HG03095 (cell line): ENCODE data around the gene MCFD2.

Experiments
- ATAC-seq: cut with Tn5 transposase; IDR thresholded peaks from one replicate; pipeline ENCODE4 v1.9.1; 2021; ENCODE audit warnings: moderate library complexity; ENCODE audit not compliant: unreplicated experiment

Gene MCFD2

DNA sequence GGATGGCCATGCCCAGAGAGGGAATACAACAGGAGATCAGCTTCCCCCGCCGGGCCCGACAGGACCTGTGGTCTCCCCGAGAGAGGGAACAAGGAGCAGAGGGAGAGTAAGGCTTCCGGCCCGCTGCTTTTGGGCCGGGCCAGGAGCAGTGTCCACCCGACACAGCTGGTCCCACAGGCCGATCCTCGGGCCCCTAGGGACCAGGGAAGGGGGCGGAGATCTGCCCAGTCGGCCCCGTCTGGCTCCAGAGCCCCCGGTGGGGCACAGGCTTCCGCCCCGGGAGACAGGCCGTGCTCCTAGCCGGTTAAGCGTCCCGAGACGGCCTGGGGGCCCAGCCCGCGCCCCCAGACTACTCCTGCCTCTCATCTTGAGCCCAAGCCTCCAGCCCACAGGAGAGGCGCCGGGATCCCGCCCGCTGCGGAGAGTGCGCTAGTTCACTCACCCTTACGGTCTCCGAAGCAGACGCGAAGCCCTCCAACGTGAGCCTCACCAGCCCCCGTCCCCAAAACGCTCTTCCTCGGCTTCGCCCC lies at the start of gene MCFD2:
MCFD2 (minus strand) TSS at position 526 of the 530 bp plus-strand sequence. CDS start 6,635 bp downstream, outside the sequence.
- ATAC-seq = peak; percentile 17

DNA sequence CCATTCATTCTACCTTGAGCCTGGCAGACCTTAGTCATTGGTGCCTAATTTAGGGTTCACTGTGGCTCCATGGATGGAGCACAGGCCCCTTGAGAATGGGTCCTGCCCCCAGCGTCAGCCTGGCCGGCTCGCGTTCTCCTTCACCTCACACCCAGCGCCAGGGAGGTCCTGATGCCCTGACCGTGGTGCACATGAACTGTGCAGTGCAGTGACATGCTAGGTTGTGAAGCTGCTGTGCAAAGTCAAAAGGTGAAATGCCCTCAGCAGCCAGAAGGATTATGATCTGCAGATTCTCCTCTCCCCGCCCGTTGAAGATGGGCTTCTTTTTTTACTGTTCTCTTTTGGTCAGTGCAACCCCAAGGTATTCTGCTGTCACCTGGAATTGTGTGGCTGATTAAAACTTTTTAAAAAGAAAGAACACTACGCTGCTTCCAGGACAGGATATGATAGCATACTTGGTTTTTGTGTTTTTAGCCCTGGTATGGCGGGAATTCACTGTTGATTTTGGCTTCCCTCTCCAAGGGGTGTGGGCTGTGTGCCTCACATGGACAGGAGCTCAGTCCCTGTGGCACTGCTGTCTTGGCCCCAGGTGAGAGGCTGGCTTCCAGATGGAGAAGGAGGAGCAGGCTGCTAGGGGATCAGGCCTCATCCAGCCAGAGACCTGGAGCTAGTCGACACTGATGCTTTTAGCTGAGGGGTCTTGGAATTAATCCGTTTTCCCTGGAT lies 49.4 kb upstream of the MCFD2 start:
- ATAC-seq = no peak

DNA sequence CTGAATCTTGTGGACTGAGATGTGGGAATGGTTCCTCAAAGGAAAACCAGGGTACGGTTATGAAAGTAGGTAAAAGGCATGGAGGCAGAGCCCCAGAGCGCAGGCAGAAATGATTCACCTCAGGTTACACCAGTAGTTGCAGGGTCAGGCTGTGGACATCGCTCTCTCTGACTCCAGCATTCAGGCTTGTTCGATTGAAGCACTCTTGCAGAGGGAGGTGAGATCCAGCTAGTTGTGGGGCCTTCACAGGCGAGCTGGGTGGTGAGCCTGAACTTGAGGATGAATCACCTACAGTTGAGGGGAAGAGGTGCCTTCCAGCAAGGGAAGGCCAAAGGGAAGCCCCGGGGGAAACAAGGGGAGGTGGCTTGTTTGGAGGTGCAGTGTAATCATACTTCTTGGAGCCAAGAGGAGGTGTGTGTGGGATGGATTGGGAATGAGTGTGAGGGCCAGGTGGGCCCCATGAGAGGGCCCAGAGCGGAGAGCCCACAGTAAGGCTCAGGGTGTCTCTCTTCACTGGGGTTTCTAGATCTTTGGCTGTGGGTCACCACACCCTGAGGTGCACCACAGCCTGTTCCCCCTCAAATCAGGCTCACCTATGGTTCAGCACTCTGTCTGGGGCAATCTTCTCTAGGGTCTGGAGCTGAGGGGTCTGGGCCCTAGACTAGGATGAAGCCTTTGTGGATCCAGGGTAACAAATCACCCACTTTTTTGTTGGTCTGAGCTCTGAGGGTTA lies 48.5 kb upstream of the MCFD2 start:
- ATAC-seq = no peak

GRCh38 chr2:46963210-46963609 lies 47.6 kb upstream of the MCFD2 start:
- no peak for ATAC-seq

GRCh38 chr2:46962751-46963150 lies 47.1 kb upstream of the MCFD2 start:
- no peak for ATAC-seq

- ATAC-seq = no peak
These were observed 45.0 kb upstream of the MCFD2 start for GRCh38 chr2:46960618-46961017.

DNA sequence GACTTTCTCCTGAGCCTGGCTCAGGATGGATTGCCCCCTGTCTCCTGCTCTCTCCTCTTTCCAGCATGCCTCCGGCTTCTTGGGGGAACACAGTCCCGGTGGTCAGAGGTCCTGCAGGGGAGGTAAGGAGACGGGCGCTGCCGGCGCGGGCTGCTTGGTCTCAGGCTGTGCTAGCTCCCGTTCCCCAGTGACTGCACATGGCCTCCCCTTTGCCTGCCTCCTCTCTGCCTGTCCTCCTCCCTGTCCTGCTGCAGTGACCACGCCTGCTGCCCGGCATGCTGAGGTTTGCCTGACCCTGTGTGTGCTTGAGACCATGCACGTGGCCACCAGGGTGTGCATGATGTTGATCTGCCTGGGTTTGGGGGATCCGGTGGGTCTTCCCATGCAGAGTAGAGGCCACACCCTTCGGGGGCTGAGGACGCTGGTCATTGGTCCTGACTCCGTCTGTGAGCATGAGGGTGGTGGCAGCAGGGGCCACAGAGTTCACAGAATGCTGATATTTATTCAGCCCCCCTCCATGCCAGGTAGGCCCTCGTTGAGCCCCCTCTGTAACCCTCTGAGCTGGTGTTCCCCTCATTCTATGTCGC lies 42.9 kb upstream of the MCFD2 start:
- ATAC-seq = no peak

- no peak for ATAC-seq
These were observed 41.5 kb upstream of the MCFD2 start for GRCh38 chr2:46956981-46957531.

DNA sequence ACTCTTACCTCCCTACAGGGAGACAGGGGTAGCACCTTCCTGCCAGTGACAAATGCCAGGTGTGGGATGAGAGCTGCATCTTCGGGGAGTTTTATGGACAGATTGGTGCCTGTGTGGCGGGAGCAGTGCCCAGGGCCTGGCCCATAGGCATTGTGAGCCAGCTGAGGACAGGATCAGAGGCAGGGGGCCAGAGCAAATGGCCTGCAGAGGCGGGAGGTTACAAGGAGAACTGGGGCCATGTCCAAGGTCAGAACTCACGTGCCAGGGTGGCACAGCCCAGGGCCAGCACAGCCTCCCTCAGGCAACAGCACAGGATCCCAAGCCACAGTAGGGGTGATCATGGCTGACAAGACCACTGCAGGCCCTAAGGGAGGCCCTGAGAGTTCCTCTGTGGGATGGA lies 40.2 kb upstream of the MCFD2 start:
- ATAC-seq = no peak

GRCh38 chr2:46954951-46955571 lies 39.5 kb upstream of the MCFD2 start:
- ATAC-seq = no peak

DNA sequence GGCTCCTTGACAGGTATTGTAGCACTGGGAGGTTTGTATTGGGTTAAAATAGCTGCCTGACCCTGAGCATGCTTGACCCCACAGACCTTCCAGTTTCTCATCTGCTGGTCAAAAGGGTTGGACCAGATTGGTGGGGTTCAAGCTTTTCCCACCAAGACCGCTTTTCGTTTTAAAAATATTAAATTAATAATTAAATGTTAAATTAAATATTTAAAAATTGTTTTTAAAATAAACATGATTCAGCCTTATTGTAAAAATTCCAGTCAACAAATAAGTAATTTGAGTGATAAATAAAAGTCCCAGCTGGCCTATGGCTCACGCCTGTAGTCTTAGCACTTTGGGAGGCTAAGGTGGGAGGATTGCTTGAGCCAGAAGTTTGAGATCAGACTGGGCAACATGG lies 36.6 kb upstream of the MCFD2 start:
- ATAC-seq = no peak

- no peak for ATAC-seq
These were observed 35.9 kb upstream of the MCFD2 start for GRCh38 chr2:46951290-46952064.

- no peak for ATAC-seq
These were observed 34.7 kb upstream of the MCFD2 start for GRCh38 chr2:46950314-46950713.

GRCh38 chr2:46947841-46948240 lies 32.2 kb upstream of the MCFD2 start:
- no peak for ATAC-seq

GRCh38 chr2:46945671-46946070 lies 30.1 kb upstream of the MCFD2 start:
- ATAC-seq = no peak

- ATAC-seq = peak; percentile 43
These were observed 28.5 kb upstream of the MCFD2 start for GRCh38 chr2:46943881-46944798.

DNA sequence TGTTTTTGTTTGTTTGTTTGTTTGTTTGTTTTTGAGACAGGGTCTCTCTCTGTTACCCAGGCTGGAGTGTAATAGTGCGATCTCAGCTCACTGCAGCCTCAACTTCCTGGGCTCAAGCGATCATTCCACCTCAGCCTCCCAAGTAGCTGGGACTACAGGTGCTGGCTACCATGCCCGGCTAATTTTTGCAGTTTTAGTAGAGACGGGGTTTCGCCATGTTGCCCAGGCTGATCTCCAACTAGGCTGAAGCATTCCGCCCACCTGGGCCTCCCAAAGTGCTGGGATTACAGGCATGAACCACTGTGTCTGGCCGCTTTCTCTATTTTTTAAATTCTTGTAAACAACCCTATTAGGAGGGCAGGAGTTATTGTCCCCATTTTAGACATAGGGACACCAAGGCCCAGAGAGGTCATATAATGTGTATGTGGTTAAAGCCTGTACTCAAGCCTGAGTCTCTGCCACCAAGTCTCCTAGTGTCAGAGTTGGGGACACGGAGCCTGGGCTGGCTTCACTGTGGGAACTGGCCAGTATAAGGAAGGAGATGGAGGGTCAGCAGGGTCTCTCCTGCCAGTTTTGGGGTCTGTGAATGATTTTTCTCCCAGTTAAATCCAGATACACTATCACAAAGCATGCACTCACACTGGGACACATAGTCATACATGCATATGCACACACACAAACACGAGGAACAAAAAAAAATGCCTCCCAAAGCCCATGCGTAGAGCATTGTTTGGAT lies 27.5 kb upstream of the MCFD2 start:
- ATAC-seq = no peak

DNA sequence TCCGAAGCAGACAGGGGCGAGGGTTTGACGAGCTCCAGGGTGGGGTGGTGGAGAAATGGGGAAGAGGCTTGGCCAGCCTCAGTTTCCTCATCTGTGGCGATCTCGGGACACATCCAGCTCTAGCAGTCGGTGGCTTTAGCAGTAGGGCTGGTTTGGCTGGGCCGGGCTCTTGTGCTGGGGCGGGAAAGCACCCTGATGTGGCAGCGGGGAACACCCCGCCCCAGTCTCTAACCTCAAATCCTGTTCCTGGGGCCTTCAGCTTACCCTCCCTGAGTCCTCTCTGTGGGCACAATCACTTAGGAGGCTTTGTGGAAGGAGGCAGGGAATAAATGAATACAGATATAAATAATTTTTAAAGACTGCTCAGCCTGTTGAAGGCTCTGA lies 26.5 kb upstream of the MCFD2 start:
- peak; percentile 32 for ATAC-seq
